HL-60 (cell line): Measurements from ENCODE around the gene FUNDC2.
A peak's percentile ranks its signal among the peaks of the same experiment; 100 is the strongest.

Experiments
- DNase-seq, 2 experiments: peaks; one replicate each; pipeline ENCODE4 v3.0.0-alpha.2; 2010 to 2020; ENCODE audit warnings: low read depth in 1 of 2, low spot score in 1 of 2
- H3K27ac ChIP-seq: fragments of 250-450 bp; sonication (Bioruptor Pico); replicated peaks from 2 replicates; pipeline ENCODE4 v1.5.1; 2020; ENCODE audit warnings: mild to moderate bottlenecking, moderate library complexity
- H3K27me3 ChIP-seq: fragments of 250-450 bp; sonication (Bioruptor Pico); 2 replicates; pipeline ENCODE4 v1.5.1; 2021; ENCODE audit warnings: mild to moderate bottlenecking, moderate library complexity; ENCODE audit not compliant: insufficient read depth, poor library complexity, severe bottlenecking
- H3K4me3 ChIP-seq: replicated peaks from 2 replicates; pipeline ENCODE4 v1.5.1; 2011; ENCODE audit warnings: mild to moderate bottlenecking, control low read depth, low read length; ENCODE audit not compliant: insufficient read depth
- CTCF ChIP-seq: IDR thresholded peaks from one replicate; pipeline ENCODE4 v1.5.1; 2011; ENCODE audit warnings: low read length, control low read depth, inconsistent platforms; ENCODE audit not compliant: insufficient read depth
- GABPA ChIP-seq: IDR thresholded peaks from 2 replicates; pipeline ENCODE4 v1.6.1; 2012; ENCODE audit warnings: low read depth
- POLR2AphosphoS5 ChIP-seq: IDR thresholded peaks from 2 replicates; pipeline ENCODE4 v1.6.1; 2012; ENCODE audit warnings: low read depth
- REST ChIP-seq: IDR thresholded peaks from 2 replicates; pipeline ENCODE4 v1.6.1; 2012; ENCODE audit warnings: low read depth; ENCODE audit not compliant: insufficient replicate concordance
- SPI1 ChIP-seq: IDR thresholded peaks from 2 replicates; pipeline ENCODE4 v1.6.1; 2012; ENCODE audit warnings: low read depth, mild to moderate bottlenecking, borderline replicate concordance

FUNDC2 gene

GRCh38 chrX:155070038-155070437, 43.4 kb downstream of the FUNDC2 start:
- TF ChIP-seq REST (no peak), GABPA (no peak), POLR2AphosphoS5 (no peak), SPI1 (no peak), CTCF (no peak)
- Histone ChIP-seq H3K27ac (peak overlapping the region; percentile 84), H3K4me3 (peak overlapping the region; percentile 58), H3K27me3 (no peaks in the 10 kb centered on the region)
- DNase-seq: no peak

GRCh38 chrX:155070663-155070974, 44.0 kb downstream of the FUNDC2 start:
- Histone ChIP-seq H3K27ac (peak overlapping the region; percentile 84), H3K4me3 (peak overlapping the region; percentile 58), H3K27me3 (no peaks in the 10 kb centered on the region)
- peak in 1 of 2 experiments; percentile 7 for DNase-seq
- TF ChIP-seq GABPA (no peak), CTCF (no peak), SPI1 (no peak), REST (no peak), POLR2AphosphoS5 (no peak)

GRCh38 chrX:155070975-155071693, 44.5 kb downstream of the FUNDC2 start, which contains the start of the genes BRCC3, CMC4 and MTCP1:
Gene BRCC3, plus strand, starts transcription at chrX:155071508. Its CDS starts 20 bp downstream, at chrX:155071528.
Gene CMC4, minus strand, starts transcription at chrX:155071136. Its CDS starts 7,113 bp downstream, at chrX:155064023.
Gene MTCP1, minus strand, starts transcription at chrX:155071136. Its CDS starts 5,126 bp downstream, at chrX:155066010.
- H3K27me3 ChIP-seq: no peaks in the 10 kb centered on the region
- peak within 1 kb of the TSS; percentile 64 for H3K4me3 ChIP-seq
- peak; percentile 74 to 80 for DNase-seq
- peak within 1 kb of the TSS; percentile 90 for H3K27ac ChIP-seq
- TF ChIP-seq SPI1 (no peak), POLR2AphosphoS5 (peak; percentile 75), REST (peak; percentile 23)
